GM18508 (cell line): ENCODE results near the gene CCDC12.
"Not testable (repeated sequence)": the region's sequence is repeated elsewhere in the genome, so short reads cannot be mapped to it uniquely, and the experiment has no call there.

Experiments
- ATAC-seq: cut with Tn5 transposase; IDR thresholded peaks from one replicate; pipeline ENCODE4 v1.9.1; 2021; ENCODE audit warnings: moderate number of reproducible peaks; ENCODE audit not compliant: insufficient read depth, unreplicated experiment

CCDC12 gene

DNA sequence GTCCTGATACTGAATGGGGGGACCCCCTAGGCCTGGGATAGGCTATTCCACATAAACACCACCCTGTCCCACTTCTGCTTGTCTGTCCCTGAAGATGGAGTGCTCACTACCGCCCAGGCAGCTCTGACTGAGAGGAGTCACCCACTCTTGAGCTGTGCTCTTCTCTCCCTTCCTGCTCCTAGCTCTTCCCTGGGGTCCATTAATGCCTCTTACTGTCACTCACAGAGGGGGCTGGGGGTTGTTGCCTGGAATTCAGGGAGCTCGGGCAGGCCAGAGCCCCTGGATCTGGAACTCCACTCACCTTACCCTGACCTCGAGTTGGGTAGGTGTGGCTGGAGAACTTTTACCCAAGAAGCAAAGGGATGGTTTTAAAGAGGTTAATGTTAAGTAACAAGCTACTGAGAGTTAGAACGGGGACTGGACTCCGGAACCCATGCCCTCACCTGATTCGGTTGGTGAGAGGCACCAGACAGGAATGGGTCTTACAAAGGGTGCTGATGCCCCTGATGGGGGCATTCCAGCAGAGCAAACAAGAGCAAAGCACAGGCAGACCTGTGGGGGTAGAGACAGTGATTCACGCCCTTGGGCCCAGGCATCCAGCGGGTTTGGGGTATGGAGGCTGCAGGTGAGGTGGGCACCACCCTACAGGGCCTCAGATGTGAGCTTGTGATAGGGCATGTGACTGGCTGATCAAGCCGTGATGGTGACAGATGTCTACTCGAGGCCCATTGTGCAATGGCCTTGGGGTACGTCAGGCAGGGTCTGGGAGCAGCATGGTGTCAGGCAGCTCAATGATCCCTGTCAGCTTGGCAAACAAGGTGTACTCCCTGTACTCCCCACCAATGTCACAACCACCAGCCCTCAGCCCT lies 8.3 kb upstream of the CCDC12 start:
- no peak for ATAC-seq

DNA sequence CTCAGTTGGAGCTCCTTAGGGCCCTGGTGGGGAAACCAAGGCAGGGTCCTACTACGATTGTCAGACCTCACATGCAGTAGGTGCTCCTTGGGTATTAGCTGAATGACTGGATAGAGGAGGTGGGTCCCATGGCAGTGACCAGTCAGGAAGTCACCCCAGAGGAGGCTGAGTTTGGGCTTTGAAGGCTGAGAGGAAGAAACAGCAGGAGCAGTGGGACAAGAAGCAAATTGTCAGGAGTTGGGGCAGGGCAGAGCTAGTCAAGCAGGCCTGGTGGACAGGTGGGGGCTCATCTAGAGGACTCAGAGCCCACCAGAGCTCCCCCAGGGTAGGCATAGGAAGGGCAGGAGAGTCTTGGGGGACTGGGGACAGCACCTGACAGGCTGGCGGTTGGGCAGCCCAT lies 6.0 kb upstream of the CCDC12 start:
- no peak for ATAC-seq

DNA sequence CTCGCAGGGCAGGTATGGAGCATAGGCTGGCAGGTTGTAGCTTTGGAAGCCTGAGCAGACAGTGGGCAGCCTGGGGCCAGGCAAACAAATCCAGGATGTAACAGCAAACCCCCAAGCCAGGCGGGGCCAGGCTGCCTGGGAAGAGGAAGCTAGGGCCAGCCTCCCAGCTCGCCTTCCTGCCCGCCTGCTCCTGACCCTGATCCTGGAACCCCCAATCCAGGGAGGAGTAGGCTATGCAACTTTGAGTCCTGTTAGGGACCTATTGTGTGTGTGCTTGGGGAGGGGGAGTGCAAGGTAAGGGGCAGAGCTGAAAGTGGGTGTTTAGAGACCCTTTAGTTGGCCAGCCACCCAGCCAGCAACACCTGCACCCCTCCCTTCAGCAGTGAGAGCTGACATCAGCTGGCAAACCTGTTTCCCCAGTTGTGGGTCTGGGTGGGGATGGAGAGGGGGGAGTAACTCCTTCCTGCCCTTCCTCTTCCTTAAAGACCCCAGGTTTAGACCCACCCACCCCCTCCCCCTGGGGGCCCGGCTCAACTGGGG lies 5.5 kb upstream of the CCDC12 start:
- ATAC-seq: no peak

DNA sequence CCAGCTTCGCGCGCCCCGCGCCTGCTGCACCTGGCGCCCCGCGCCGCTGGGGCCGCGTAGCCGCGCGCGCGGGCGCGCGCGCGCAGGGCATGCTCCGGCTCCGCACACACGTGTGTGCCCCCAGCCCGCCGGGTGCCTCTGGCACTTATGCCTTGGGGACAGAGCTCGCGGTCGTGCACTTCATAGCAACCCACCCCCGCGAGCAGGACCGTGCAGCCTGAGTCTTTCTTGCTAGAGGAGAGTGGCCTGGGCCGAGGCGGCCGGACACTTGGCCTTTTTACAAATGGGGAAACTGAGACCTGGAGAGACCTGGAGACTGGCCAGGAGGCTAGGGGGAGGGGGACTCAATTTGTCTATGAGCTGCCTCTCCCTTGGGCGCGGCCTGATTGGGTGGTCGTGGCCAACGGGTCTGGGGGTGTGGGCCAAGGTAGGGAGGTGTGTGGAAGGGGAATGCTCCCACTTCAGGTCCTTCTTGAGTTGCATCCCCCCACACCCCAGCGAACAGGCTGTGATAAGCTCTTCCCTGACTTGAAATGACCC lies 3.5 kb upstream of the CCDC12 start:
- ATAC-seq: no peak

DNA sequence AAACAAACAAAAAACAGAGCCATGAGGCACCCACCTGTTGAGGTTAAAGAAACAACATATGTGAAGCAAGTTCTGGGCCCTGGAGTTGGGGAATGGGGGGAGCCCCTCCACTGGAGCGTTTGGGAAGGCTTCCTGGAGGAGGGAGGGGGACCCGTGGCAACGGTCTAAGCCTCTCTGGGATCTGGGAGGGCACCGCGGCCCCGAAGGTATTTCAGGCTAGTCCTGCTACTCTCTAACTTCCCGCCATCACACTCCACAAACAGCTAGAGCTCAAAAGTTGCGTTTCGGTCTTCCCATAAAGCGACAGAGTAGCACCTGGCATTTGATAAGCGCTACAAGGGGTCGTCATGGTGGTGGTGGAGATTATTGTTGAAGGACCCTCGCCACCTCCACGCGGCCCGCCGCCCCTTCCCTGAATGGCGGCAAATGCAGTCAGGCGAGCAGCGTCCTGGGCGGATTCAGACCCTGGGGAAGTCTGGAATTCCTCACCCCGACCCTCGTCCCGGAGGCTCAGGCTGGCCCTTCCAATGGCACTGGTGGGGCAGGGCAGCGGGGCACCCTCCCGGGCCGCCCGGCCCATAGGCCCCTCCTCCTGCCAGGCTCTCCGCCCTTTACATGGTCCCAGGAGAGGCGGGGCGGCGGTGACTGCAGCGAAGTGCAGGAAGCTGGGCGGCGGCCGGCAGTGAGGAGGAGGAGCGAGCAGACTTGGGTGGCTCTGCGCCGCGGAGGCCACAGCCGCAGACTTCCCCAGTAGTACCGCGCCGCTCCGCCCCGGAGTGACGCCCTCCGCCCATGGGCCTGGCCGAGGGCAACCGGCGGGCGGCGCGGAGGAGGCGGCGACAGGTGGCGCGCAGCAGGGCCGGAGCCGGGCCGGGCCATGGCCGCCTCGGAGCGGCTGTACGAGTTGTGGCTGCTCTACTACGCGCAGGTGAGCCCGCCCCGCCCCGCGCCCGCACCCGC lies 2.7 kb upstream of the CCDC12 start, which contains the start of gene NBEAL2:
TSS of gene NBEAL2 (plus strand) at position 682 of the 960 bp plus-strand sequence. CDS start at position 878, 196 bp downstream.
- peak; percentile 44 for ATAC-seq

DNA sequence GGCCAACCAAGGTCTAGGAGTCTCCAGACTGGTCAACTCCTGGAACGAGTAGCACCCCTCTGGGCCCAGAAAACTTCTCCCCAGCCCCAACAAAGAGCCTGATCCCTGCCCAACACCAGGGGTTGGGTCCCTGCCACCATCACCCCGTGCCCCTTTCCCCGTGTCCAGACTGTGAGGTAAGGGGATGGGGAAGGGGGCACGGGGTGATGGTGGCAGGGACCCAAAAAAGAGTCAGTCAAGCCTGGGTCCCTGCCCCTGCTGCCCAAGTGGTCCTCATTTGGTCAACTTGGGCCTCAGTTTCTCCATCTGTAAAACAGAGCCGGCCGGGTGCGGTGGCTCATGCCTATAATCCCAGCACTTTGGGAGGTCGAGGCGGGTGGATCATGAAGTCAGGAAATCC lies 1.8 kb upstream of the CCDC12 start:
- ATAC-seq: no peak

DNA sequence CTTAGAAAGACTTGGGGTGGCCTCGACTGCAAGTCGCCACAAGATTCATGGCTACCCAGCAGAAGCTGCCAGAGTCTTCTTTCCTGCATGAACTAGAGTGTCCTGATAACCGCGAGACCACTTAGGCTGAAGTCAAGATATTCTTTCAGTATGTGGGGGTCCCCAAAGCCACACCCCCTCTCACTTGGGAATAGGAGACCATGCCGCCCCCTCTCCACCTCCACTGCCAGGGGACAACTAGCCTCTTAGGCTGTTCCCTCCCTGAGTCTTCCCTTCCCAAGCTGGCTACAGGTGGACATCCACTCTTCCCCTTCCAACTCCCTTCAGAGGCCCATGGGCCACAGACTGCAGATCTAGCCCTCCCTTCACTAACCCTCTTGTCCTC lies 1.3 kb upstream of the CCDC12 start:
- ATAC-seq: no peak

DNA sequence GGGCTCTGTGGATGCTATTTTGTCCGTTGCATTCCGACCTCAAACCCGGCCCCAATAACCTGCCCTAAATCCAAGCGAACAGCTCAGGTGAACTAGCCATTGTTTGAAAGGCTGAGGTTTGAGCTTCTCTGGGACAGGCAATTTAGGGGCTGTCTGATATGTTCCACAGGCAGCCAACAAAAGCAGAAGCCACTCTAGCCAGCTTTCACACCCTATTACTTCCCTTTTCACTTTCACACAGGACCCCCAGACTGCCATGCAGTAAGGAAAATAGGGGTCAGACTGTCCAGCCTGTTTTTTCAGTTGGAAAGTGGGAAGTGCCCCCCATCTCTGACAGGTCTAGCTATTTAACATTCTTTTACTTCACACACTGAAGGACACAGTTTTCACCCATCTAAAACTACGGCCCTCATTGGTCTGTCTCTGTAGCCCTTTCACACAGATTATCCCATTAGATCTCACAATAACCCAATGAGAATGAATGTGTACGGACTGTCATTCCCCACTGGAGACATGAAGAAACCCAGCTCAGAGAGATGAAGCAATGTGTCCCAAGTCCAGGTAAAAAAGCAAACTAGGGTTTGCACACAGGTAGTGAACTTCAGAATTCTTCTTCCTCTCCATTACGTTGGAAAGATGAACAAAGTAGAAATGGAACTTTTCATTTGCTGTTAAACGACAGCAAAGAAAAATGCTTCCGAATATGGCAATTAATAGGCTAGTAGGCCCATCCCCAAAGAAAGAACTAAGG lies 1.9 kb downstream of the CCDC12 start:
- no peak for ATAC-seq

DNA sequence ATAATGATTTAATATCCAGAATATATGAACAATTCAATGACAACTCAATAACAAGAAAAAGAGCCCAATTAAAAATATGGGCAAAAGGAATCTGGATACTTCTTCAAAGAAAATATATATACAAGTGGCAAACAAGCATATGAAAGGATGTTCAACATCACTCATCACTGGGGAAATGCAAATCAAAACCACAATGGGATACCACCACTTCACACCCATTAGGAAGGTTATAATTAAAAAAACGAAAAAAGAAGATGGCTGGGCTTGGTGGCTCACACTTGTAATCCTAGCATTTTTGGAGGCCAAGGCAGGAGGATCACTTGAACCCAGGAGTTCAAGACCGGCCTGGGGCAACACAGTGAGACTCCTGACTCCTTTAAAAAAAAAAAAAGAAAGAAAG lies 4.1 kb downstream of the CCDC12 start:
- no peak for ATAC-seq

DNA sequence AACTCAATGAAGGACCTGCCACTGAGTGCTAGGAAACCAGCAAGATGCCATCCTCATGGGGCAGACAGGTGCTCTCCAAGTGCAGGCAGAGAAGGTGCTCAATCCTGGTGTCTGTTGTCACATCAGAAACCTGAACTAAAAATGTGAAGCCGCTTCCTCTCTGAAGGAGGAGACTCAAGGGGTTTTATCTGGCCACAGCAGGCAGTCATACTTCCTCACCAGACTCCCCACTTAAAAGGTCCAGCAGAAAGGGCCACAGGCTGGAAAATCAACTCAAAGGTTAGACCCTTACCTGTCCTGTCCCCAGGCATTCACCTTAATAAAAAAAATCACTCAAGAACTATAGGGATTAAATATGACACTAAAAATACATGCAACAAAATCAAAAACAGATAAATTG lies 4.8 kb downstream of the CCDC12 start:
- ATAC-seq: no peak

DNA sequence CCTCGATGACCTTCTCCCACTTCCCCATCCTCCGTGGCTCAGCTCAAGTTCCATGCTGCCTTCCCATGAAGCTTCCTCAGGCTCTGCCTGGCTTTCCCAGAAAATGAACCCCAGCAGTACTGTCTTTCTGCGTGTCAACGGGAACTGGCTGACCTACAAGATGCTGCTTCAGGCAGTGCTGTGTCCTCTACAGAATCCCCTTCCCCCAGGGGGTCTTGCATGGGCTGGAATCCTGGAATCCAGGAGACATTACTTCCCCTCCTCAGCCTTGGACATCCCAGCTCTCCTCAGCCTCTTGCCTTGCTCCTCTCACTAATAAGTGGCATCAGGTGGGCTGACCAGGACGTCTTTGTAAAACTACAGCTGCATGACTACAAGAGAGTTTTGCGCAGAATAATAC lies 5.4 kb downstream of the CCDC12 start:
- ATAC-seq: no peak

DNA sequence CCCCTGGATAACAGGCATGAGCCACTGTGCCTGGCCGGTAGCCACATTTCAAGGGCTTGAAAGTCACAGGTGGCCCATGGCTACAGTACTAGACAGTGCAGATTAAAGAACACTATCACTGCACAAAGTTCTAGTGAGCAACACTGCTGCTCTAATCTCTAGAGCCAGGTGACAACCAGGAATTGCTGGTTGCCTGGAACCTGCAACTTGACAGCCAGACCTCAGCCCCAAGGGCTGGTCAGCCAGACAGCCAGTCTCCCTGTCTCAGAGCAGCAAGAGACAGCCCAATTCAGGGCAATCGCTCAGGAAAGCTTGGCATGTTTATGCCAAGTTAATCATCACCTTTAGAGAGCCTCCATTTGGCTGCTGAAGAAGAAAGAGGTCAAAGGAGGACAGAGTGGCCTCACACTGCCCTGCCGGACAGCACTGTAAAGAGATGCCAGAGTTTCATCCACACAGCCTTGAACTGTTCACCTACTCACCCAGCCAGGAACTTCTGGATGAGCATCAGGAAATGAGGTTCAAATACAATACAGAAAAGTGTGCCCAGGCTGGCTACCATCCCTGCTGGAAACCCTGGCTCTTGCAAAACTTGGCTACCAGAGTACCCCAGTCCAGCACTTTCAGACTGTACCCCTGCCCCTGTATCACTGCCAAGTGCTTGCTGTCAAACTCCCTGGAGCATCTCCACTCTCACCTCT lies 6.0 kb downstream of the CCDC12 start:
- ATAC-seq: no peak

DNA sequence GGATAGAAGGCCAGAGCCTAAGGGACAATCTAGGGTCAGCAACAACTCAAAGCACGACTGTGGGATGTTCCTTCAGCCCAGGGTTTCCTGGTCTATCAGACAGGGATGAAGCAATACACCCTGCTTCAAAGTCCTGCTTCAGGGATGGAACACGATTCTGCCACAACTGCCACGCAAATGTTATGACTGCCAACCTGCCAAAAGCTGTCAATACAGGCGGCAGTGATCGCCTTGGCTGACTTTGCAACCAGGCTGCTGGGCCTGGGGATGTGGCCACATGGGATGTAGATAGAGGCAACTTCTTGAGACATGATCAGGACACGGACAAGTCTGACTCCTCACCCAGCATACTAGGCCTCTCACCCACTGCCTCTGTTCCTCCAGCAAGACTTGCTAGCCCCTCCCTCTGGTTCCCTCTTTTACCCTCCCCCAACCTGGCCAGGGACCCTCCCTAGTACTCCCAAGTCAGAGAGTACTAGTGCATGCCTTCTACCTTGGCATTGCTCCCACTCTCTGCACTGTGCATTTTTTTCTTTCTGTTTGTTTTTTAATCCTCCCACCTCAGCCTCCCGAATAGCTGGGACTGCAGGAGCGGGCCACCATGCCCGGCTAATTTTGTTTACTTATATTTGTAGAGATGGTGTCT lies 7.6 kb downstream of the CCDC12 start:
- ATAC-seq: no peak

DNA sequence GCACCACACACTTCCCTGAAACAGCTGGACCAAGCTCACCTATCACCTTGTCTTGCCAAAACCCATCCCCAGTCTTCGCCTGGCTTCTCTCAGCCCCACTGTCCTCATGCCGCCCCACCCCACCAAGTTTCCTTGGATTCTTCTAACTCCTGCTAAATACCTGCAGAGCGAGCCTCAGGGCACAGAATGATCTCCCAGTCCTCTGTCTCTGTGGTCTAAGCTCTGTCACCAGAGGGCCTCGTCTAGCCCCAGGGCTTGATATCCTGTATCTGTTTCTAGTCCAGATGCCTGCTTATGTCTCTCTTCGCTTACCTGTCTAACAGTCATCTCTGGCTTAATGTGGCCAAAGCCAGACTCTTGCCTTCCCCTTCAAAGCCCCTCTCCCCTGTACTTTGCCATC lies 9.7 kb downstream of the CCDC12 start:
- ATAC-seq: no peak

DNA sequence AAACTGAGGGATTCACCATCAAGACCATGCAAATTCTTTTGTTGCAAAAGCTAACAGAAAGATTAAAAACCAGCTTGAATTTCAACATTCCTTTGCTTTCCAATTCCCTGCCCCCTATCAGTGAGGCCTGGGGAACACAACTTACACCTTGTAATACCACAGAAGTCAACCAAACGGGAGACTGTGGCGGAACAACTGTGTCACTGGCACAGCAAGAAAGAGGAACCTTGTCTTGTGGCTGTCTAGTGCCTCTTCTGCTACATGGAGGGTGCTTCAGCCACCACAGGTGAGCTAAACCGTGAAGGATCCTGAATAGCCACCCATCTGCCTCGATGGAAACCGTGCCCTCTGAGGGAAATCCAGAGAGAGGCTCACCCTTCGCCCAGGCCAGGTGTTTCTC lies 11.4 kb downstream of the CCDC12 start:
- no peak for ATAC-seq

DNA sequence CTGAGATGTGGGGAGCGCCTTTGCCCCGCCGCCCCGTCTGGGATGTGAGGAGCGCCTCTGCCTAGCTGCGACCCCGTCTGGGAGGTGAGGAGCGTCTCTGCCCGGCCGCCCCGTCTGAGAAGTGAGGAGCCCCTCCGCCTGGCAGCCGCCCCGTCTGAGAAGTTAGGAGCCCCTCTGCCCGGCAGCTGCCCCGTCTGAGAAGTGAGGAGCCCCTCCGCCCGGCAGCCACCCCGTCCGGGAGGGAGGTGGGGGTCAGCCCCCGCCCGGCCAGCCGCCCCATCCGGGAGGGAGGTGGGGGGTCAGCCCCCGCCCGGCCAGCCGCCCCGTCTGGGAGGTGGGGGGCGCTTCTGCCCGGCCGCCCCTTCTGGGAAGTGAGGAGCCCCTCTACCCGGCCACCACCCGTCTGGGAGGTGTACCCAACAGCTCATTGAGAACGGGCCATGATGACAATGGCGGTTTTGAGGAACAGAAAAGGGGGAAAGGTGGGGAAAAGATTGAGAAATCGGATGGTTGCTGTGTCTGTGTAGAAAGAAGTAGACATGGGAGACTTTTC lies 12.4 kb downstream of the CCDC12 start:
- ATAC-seq: not testable (repeated sequence)

DNA sequence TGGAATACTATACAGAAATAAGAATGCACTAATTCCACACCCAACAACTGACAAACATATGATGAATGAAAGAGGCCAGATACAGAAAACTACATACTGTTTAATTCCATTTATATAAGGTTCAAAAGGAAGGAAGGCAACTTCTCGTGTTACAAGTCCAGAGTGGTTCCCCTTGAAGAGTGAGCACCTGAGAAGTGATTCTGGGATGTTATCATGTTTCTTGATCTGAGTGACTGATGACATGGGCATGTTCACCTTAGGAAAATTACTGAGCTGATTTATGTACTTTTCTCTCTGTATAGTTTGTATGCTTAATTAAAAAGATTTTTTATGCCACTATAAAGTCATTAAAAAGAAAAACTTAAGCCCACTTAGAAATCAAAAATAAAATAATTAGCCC lies 13.6 kb downstream of the CCDC12 start:
- ATAC-seq: no peak

DNA sequence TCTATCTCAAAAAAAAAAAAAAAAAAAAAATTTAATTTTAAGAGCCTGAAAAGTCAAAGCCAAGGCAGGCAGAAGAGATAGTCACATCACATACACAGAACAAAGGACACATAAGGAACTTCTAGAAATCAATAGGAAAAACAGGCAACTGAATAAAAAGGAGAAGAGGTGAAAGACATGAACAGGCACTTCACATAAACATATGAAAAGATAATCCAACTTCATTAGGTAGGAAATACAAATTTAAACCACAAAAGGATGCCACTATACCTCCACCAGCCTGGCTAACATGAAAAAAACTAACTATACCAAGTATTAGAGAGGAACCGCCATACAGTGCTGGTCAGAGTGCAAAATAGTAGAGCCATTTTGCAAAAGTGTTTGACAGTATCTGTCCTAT lies 14.1 kb downstream of the CCDC12 start:
- ATAC-seq: no peak

DNA sequence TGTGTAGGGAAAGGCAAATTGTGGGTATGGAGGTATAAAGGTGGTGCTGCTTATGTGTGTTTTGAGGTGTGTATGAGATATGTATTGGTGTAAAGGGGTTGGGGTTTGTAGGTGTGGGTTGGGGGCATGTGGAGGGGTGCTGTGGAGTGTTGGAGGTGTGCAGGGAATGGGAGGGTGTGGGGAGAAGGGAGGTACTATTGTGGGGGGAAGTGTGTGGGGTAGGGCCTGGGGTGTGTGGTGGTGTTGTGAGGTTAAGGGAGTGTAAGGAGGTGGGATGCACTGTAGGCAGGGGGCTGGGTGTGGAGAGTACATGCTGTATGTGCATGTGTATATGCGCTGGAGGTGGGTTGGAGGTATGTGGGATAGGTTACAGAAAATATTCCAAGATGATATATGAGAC lies 15.7 kb downstream of the CCDC12 start:
- no peak for ATAC-seq
